A673 (cell line): ENCODE measurements around the gene WDR19.
"Not testable (repeated sequence)": the region's sequence is repeated elsewhere in the genome, so short reads cannot be mapped to it uniquely, and the experiment has no call there.

Experiments
- CTCF ChIP-seq: fragments of 300-800, 200-600 bp; sonication (generic); conservative IDR thresholded peaks from 2 replicates; pipeline ENCODE4 v1.5.1; 2017; ENCODE audit warnings: low read depth, mild to moderate bottlenecking, antibody characterized with exemption, low read length, moderate library complexity, mixed read lengths
- EZH2 ChIP-seq: fragments of 200-600 bp; sonication (generic); IDR thresholded peaks from 2 replicates; pipeline ENCODE4 v1.6.1; 2017; ENCODE audit warnings: borderline replicate concordance, low read depth, mild to moderate bottlenecking, mixed read lengths, antibody characterized with exemption, low read length; ENCODE audit not compliant: poor library complexity, severe bottlenecking

GRCh38 chr4:39138227-39138626, 44.1 kb upstream of the WDR19 start:
- not testable (repeated sequence) for TF ChIP-seq CTCF, EZH2
